Measurements from ENCODE around the gene HECTD4. TPM values are rescaled to one million over a fixed set of nuclear protein-coding genes. Genes with fewer than 3 reads are reported as not detected.

Gene HECTD4
- total RNA-seq, 1 donor, result 29.0 TPM

- TF ChIP-seq, protein P1, sequence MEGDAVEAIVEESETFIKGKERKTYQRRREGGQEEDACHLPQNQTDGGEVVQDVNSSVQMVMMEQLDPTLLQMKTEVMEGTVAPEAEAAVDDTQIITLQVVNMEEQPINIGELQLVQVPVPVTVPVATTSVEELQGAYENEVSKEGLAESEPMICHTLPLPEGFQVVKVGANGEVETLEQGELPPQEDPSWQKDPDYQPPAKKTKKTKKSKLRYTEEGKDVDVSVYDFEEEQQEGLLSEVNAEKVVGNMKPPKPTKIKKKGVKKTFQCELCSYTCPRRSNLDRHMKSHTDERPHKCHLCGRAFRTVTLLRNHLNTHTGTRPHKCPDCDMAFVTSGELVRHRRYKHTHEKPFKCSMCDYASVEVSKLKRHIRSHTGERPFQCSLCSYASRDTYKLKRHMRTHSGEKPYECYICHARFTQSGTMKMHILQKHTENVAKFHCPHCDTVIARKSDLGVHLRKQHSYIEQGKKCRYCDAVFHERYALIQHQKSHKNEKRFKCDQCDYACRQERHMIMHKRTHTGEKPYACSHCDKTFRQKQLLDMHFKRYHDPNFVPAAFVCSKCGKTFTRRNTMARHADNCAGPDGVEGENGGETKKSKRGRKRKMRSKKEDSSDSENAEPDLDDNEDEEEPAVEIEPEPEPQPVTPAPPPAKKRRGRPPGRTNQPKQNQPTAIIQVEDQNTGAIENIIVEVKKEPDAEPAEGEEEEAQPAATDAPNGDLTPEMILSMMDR (IDR thresholded peaks at IDR 0.05; ENCODE audit: extremely low read depth, low read depth, low read length), result no peak
- H3K36me3 ChIP-seq (ENCODE audit: insufficient read depth, low read length), result no peaks in the 10 kb centered on the region
- peak; percentile 77 for DNase-seq (ENCODE audit: insufficient read length, low spot score, missing footprints)
- H3K4me3 ChIP-seq (ENCODE audit: insufficient read depth, low read length), result peak overlapping the region; percentile 90
- H3K79me2 ChIP-seq (ENCODE audit: insufficient read depth, low read length), result peaks cover 56% of the 10 kb centered on the region
- no peaks in the 10 kb centered on the region for H3K27me3 ChIP-seq (ENCODE audit: insufficient read depth, low read length)
- H3K9me3 ChIP-seq (ENCODE audit: low read depth, low read length), result no peaks in the 10 kb centered on the region
- H4K20me1 ChIP-seq (ENCODE audit: insufficient read depth, low read length), result peaks cover 16% of the 10 kb centered on the region
- peak overlapping the region; percentile 95 for H3K4me2 ChIP-seq (ENCODE audit: insufficient read depth, low read length)
- peaks cover 11% of the 10 kb centered on the region for H3K4me1 ChIP-seq (ENCODE audit: insufficient read depth, low read length)
- H2AFZ ChIP-seq (ENCODE audit: low read length), result peak overlapping the region; percentile 81
- H3K27ac ChIP-seq (ENCODE audit: low read depth, low read length), result peak overlapping the region; percentile 58
Measured at GRCh38 chr12:112380663-112381405, 1.4 kb downstream of the HECTD4 start.

- TF ChIP-seq, protein P1 (IDR thresholded peaks at IDR 0.05; ENCODE audit: extremely low read depth, low read depth, low read length), result no peak
- no peaks in the 10 kb centered on the region for H3K4me1 ChIP-seq (ENCODE audit: insufficient read depth, low read length)
- no peaks in the 10 kb centered on the region for H3K9me3 ChIP-seq (ENCODE audit: low read depth, low read length)
- H3K27me3 ChIP-seq (ENCODE audit: insufficient read depth, low read length), result no peaks in the 10 kb centered on the region
- H3K27ac ChIP-seq (ENCODE audit: low read depth, low read length), result no peak overlapping the region
- H4K20me1 ChIP-seq (ENCODE audit: insufficient read depth, low read length), result peaks cover 29% of the 10 kb centered on the region
- H3K36me3 ChIP-seq (ENCODE audit: insufficient read depth, low read length), result no peaks in the 10 kb centered on the region
- H3K4me2 ChIP-seq (ENCODE audit: insufficient read depth, low read length), result no peak overlapping the region
- H2AFZ ChIP-seq (ENCODE audit: low read length), result no peak overlapping the region
- DNase-seq (ENCODE audit: insufficient read length, low spot score, missing footprints), result no peak
- peaks cover 88% of the 10 kb centered on the region for H3K79me2 ChIP-seq (ENCODE audit: insufficient read depth, low read length)
- H3K4me3 ChIP-seq (ENCODE audit: insufficient read depth, low read length), result no peak overlapping the region
Measured at GRCh38 chr12:112375105-112375504, 7.1 kb downstream of the HECTD4 start.

DNA sequence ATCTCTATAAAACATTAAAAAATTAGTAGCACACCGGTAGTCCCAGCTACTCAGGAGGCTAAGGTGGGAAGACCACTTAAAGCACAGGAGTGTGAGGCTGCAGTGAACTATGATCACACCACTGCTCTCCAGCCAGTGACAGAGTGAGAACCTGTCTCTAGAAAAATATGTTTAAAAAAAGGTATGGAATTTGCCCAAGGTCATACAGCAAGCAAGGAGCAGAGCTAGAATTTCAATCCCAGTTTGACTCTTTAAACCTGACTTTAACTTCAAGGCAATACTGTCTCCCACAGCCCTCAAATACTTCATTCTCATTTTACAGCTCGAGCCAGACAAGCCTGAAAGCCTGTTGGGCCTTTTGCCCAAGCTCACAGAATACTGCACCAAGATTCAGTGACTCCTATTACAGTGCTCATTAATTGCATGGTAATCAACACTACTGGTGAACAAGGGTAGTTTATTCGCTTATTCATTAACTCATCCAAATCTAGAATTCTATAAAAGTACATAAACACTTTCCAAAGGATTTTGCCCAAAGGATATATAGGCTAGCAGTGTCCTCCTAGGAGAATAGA is 8.0 kb downstream of the HECTD4 start:
- Histone ChIP-seq H4K20me1 (ENCODE audit: insufficient read depth, low read length) (peaks cover 36% of the 10 kb centered on the region), H3K4me1 (ENCODE audit: insufficient read depth, low read length) (no peaks in the 10 kb centered on the region), H3K36me3 (ENCODE audit: insufficient read depth, low read length) (no peaks in the 10 kb centered on the region), H3K9me3 (ENCODE audit: low read depth, low read length) (no peaks in the 10 kb centered on the region), H3K4me2 (ENCODE audit: insufficient read depth, low read length) (no peak overlapping the region), H3K4me3 (ENCODE audit: insufficient read depth, low read length) (no peak overlapping the region), H3K27me3 (ENCODE audit: insufficient read depth, low read length) (no peaks in the 10 kb centered on the region), H3K27ac (ENCODE audit: low read depth, low read length) (no peak overlapping the region), H3K79me2 (ENCODE audit: insufficient read depth, low read length) (peaks cover 89% of the 10 kb centered on the region), H2AFZ (ENCODE audit: low read length) (no peak overlapping the region)
- TF ChIP-seq, protein P1 (IDR thresholded peaks at IDR 0.05; ENCODE audit: extremely low read depth, low read depth, low read length), result no peak
- no peak for DNase-seq (ENCODE audit: insufficient read length, low spot score, missing footprints)

GRCh38 chr12:112370868-112371510 is 11.2 kb downstream of the HECTD4 start:
- H4K20me1 ChIP-seq (ENCODE audit: insufficient read depth, low read length), result peaks cover 37% of the 10 kb centered on the region
- TF ChIP-seq, protein P1 (IDR thresholded peaks at IDR 0.05; ENCODE audit: extremely low read depth, low read depth, low read length), result no peak

More at GRCh38 chr12:112370868-112371510, 11.2 kb downstream of the HECTD4 start:
- no peaks in the 10 kb centered on the region for H3K36me3 ChIP-seq (ENCODE audit: insufficient read depth, low read length)
- H2AFZ ChIP-seq (ENCODE audit: low read length), result no peak overlapping the region
- no peak overlapping the region for H3K4me2 ChIP-seq (ENCODE audit: insufficient read depth, low read length)
- peaks cover 84% of the 10 kb centered on the region for H3K79me2 ChIP-seq (ENCODE audit: insufficient read depth, low read length)
- no peak overlapping the region for H3K4me3 ChIP-seq (ENCODE audit: insufficient read depth, low read length)
- H3K9me3 ChIP-seq (ENCODE audit: low read depth, low read length), result no peaks in the 10 kb centered on the region
- H3K27me3 ChIP-seq (ENCODE audit: insufficient read depth, low read length), result no peaks in the 10 kb centered on the region
- DNase-seq (ENCODE audit: insufficient read length, low spot score, missing footprints), result no peak
- no peaks in the 10 kb centered on the region for H3K4me1 ChIP-seq (ENCODE audit: insufficient read depth, low read length)
- no peak overlapping the region for H3K27ac ChIP-seq (ENCODE audit: low read depth, low read length)
